Adrenal gland (tissue), 12 donors: ENCODE data around the gene GLB1L. TPM values are rescaled to one million over a fixed set of nuclear protein-coding genes. Genes with fewer than 3 reads are reported as not detected.
A peak's percentile ranks its signal among the peaks of the same experiment; 100 is the strongest.

ENCODE experiments used
- DNase-seq, 7 donors: peaks; one replicate each; pipeline ENCODE4 v3.0.0-alpha.2; 2019 to 2020
- H3K27ac ChIP-seq, 5 donors: fragments of 200-600 bp; sonication (generic) in 4 of 5; 1 replicate in 3 of 5; 2 replicates in 2 of 5; pipeline versions ENCODE4 v1.5.1 to v1.8.0; 2016 to 2020; ENCODE audit warnings: mild to moderate bottlenecking in 1 of 5
- H3K27me3 ChIP-seq: fragments of 200-600 bp; 2 replicates; pipeline ENCODE4 v1.8.0; 2021
- H3K36me3 ChIP-seq, 2 donors: fragments of 200-600 bp; replicated peaks in 1 of 2; 1 replicate in 1 of 2; 2 replicates in 1 of 2; pipeline versions ENCODE4 v1.5.1 to v1.8.0; 2018 to 2022
- H3K4me1 ChIP-seq, 2 donors: fragments of 200-600 bp; replicated peaks in 1 of 2; 1 replicate in 1 of 2; 2 replicates in 1 of 2; pipeline versions ENCODE4 v1.5.1 to v1.8.0; 2018 to 2021
- H3K4me3 ChIP-seq, 4 donors: fragments of 200-600 bp; sonication (generic) in 3 of 4; one replicate each; pipeline ENCODE4 v1.5.1; 2016 to 2018
- H3K9me3 ChIP-seq, 3 donors: fragments of 200-600 bp; sonication (generic) in 1 of 3; replicated peaks in 1 of 3; 1 replicate in 2 of 3; 2 replicates in 1 of 3; pipeline versions ENCODE4 v1.5.1 to v1.8.0; 2016 to 2021
- POLR2A ChIP-seq, 2 donors: fragments of 450-650 bp; IDR thresholded peaks; one replicate each; pipeline ENCODE4 v1.6.1; 2017; ENCODE audit warnings: antibody characterized with exemption in 2 of 2, mild to moderate bottlenecking in 2 of 2, moderate library complexity in 1 of 2
- WGBS, 4 donors: extraction: QIAGEN DNeasy Blood & Tissue Kit in 2 of 4; methylation state at CpG; one replicate each; pipeline versions ENCODE4 v1.1.5 to v1.1.7; 2013 to 2017; 5-methylcytosine and 5-hydroxymethylcytosine counted together
- intact Hi-C, 2 donors: fragments of 100-400 bp; cut with DNase I; formaldehyde crosslinking; loops; one replicate each; pipeline versions ENCODE4 v1.14.1 to v1.15.0; 2022 to 2023
- polyA plus RNA-seq, 3 donors: library from polyadenylated mRNA; stranded (reverse); fragments of 200-250 nt in 2 of 3; fragments of 350-450 nt in 1 of 3; fragmentation: Illumina TruSeq in 1 of 3; extraction: RNeasy Lipid Tissue Mini Kit (QIAGEN cat#74804) in 1 of 3; gene quantifications; one replicate each; pipeline ENCODE4 v1.2.3, GENCODE V29; 2013 to 2014
- total RNA-seq, 9 donors: library from RNA; depleted of rRNA in 4 of 9; stranded (reverse); fragments of >200 nt in 4 of 9; fragments of 120-200 nt in 1 of 9; fragmentation: NEBNext Ultra II Directional in 1 of 9; extraction: Animal tissue kit (Norgen Biotek cat#: 25700) in 1 of 9; gene quantifications; one replicate each; pipeline versions ENCODE4 v1.1.0 to v1.2.4, GENCODE V29; 2013 to 2023
- TF ChIP-seq, protein P1 (sequence below), 6 experiments: fragments of 450-650 bp in 4 of 6; fragments of 200-600 bp in 2 of 6; sonication (generic) in 1 of 6; IDR thresholded peaks; 1 replicate in 5 of 6; 2 replicates in 1 of 6; pipeline versions ENCODE4 v1.5.1 to v1.8.0; 2016 to 2021; ENCODE audit warnings: antibody characterized with exemption in 6 of 6, mild to moderate bottlenecking in 2 of 6, moderate library complexity in 1 of 6
- donor health status: healthy with polysubstance abuse.
- donor health status: Bipolar disorder and iron deficiency.
- donor health status: DM: yes; HTN: yes; CAD: no.
- donor health status: DM: no; HTN: no; CAD: no.
- donor health status: DM: no; HTN: no; CAD: no.
- donor health status: DM: yes; HTN: yes; CAD: no.

Gene GLB1L
- total and polyA plus RNA-seq, 12 donors = 6.3 to 25.0 (median 14.5) TPM

- Histone ChIP-seq H3K27ac (peak overlapping the region; percentile 80 to 95 (median 94)), H3K9me3 (no peaks in the 10 kb centered on the region), H3K36me3 (peaks cover 0 to 47% of the 10 kb centered on the region in 2 donors), H3K4me3 (peak overlapping the region; percentile 13 to 76 (median 58)), H3K4me1 (peaks cover 23 to 43% of the 10 kb centered on the region in 2 donors), H3K27me3 (no peaks in the 10 kb centered on the region)
- intact Hi-C loops = no loop called here
- TF ChIP-seq, protein P1, sequence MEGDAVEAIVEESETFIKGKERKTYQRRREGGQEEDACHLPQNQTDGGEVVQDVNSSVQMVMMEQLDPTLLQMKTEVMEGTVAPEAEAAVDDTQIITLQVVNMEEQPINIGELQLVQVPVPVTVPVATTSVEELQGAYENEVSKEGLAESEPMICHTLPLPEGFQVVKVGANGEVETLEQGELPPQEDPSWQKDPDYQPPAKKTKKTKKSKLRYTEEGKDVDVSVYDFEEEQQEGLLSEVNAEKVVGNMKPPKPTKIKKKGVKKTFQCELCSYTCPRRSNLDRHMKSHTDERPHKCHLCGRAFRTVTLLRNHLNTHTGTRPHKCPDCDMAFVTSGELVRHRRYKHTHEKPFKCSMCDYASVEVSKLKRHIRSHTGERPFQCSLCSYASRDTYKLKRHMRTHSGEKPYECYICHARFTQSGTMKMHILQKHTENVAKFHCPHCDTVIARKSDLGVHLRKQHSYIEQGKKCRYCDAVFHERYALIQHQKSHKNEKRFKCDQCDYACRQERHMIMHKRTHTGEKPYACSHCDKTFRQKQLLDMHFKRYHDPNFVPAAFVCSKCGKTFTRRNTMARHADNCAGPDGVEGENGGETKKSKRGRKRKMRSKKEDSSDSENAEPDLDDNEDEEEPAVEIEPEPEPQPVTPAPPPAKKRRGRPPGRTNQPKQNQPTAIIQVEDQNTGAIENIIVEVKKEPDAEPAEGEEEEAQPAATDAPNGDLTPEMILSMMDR (IDR thresholded peaks at IDR 0.05) = no peak
- peak; percentile 52 to 85 (median 71) for DNase-seq
- 0% methylated on average over 9 to 24 of the region's 24 CpGs for WGBS, 4 donors
Measured at GRCh38 chr2:219230059-219230540, 15.1 kb downstream of the GLB1L start.

GRCh38 chr2:219229305-219230058 is 15.8 kb downstream of the GLB1L start, which contains the start of the genes ANKZF1 and ATG9A:
Gene ANKZF1, plus strand, starts transcription at chr2:219229806. Its CDS starts 452 bp downstream, at chr2:219230258.
Gene ATG9A, minus strand, starts transcription at chr2:219229636. Its CDS starts 1,612 bp downstream, at chr2:219228024.
- DNase-seq = peak; percentile 98 to 100 (median 99)
- 0 to 1% (median 1%) methylated on average over 13 to 80 of the region's 80 CpGs for whole genome bisulfite sequencing, 4 donors
- Histone ChIP-seq H3K9me3 (no peaks in the 10 kb centered on the region), H3K4me3 (peak within 1 kb of the TSS; percentile 41 to 76 (median 68)), H3K4me1 (peaks cover 23 to 43% of the 10 kb centered on the region in 2 donors), H3K27me3 (no peaks in the 10 kb centered on the region), H3K36me3 (peaks cover 0 to 47% of the 10 kb centered on the region in 2 donors), H3K27ac (peak within 1 kb of the TSS; percentile 92 to 95 (median 95))
- intact Hi-C loops = no loop called here
- TF ChIP-seq, protein P1 (IDR thresholded peaks at IDR 0.05) = peak in 1 of 6 experiments; percentile 11
- peak; percentile 50 to 96 for TF ChIP-seq POLR2A (IDR thresholded peaks at IDR 0.05)

DNA sequence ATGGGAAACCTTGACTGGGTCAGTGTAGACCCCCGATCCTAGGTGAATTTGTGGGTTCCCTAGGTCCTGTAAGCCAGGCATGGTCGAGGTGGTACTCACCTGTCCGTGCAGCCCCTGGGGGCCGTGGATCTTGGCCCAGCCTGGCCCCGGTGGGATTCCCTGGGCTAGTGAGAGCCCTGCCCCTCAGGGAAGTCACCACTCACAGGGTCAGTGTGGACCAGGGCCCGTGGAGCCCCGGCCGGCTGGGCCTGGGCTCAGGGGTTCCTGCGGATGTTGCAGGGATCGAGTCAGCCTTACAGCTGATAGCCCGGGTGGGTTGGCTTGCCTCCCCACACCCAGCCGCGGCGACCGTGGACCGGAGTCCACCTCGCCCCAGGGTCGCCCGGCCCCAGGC is 16.3 kb downstream of the GLB1L start:
- intact Hi-C loops = no loop called here
- Histone ChIP-seq H3K4me1 (peaks cover 23 to 43% of the 10 kb centered on the region in 2 donors), H3K27me3 (no peaks in the 10 kb centered on the region), H3K27ac (peak overlapping the region; percentile 83 to 95 (median 95)), H3K4me3 (peak overlapping the region; percentile 9 to 76 (median 51)), H3K36me3 (peaks cover 0 to 47% of the 10 kb centered on the region in 2 donors), H3K9me3 (no peaks in the 10 kb centered on the region)
- no peak for DNase-seq
- TF ChIP-seq, protein P1 (IDR thresholded peaks at IDR 0.05) = no peak
- TF ChIP-seq POLR2A (IDR thresholded peaks at IDR 0.05) = no peak
- 0 to 17% (median 1%) methylated on average over 1 to 19 of the region's 19 CpGs for WGBS, 4 donors

GRCh38 chr2:219228041-219228910 is 17.0 kb downstream of the GLB1L start:
- Histone ChIP-seq H3K4me1 (peaks cover 23 to 43% of the 10 kb centered on the region in 2 donors), H3K36me3 (peaks cover 0 to 47% of the 10 kb centered on the region in 2 donors), H3K27ac (peak overlapping the region; percentile 83 to 95 (median 95)), H3K4me3 (peak overlapping the region in 3 of 4 donors; percentile 41 to 76 (median 61)), H3K27me3 (no peaks in the 10 kb centered on the region), H3K9me3 (no peaks in the 10 kb centered on the region)
- TF ChIP-seq, protein P1 (IDR thresholded peaks at IDR 0.05) = no peak
- TF ChIP-seq POLR2A (IDR thresholded peaks at IDR 0.05) = no peak
- DNase-seq = no peak
- 42 to 60% (median 48%) methylated on average over 6 to 7 of the region's 7 CpGs for WGBS, 4 donors
- intact Hi-C loops = no loop called here
